ENCODE results near the gene ASB13.

- TF ChIP-seq CTCF (IDR thresholded peaks at IDR 0.05; ENCODE audit: poor library complexity) = no peak
- no peak for TF ChIP-seq EZH2phosphoT487 (IDR thresholded peaks at IDR 0.05; ENCODE audit: low read depth, severe bottlenecking, unreplicated experiment)
These were observed 20.3 kb downstream of the ASB13 start for GRCh38 chr10:5645944-5646617.
